HepG2 (cell line): ENCODE data around the gene CPED1. TPM values are rescaled to one million over a fixed set of nuclear protein-coding genes. Genes with fewer than 3 reads are reported as not detected.

Experiments
- ATAC-seq: fragments of 200-7000 bp; cut with Tn5 transposase; 3 replicates; pipeline ENCODE4 v1.9.1; 2020; ENCODE audit warnings: mild to moderate bottlenecking, moderate library complexity
- BruUV-seq: library from RNA; stranded (reverse); fragments of 400-500 nt; replicated peaks from 2 replicates; lab custom pipeline; 2021; lab: Mats Ljungman, UMichigan
- CTCF ChIA-PET: fragments of 300-600 bp; formaldehyde crosslinking; extraction: SDS; loops from one replicate; lab custom pipeline; 2021; ENCODE audit warnings: low total read pairs, inconsistent platforms, low intra/inter-chr PET ratio; lab: Yijun Ruan, JAX
- POLR2A ChIA-PET: fragments of 350-600 bp; sonication (Branson Sonifier 250); formaldehyde crosslinking; loops from one replicate; lab custom pipeline; 2020; ENCODE audit warnings: antibody characterized with exemption, inconsistent platforms; lab: Yijun Ruan, JAX
- DNase-seq: peaks from one replicate; pipeline ENCODE4 v3.0.0-alpha.2; 2015; ENCODE audit warnings: low spot score
- FAIRE-seq: peaks from 3 replicates; lab custom pipeline; 2011; peaks lifted over from hg19 to GRCh38; lab: Jason Lieb, UNC
- H2AFZ ChIP-seq: one replicate; pipeline ENCODE4 v1.6.1; 2011; ENCODE audit warnings: low read length, inconsistent platforms
- H3K27ac ChIP-seq: fragments of 300-600 bp; 3 replicates; pipeline ENCODE4 v1.8.0; 2011; ENCODE audit warnings: mixed run types, mild to moderate bottlenecking, mixed read lengths, low read length, inconsistent platforms; ENCODE audit not compliant: insufficient read depth; ENCODE audit errors: extremely low read length
- H3K27me3 ChIP-seq, 2 experiments: fragments of 200-600 bp in 1 of 2; 2 replicates in 1 of 2; 3 replicates in 1 of 2; pipeline versions ENCODE4 v1.6.0 to v1.8.0; 2011; ENCODE audit warnings: low read length in 2 of 2, mild to moderate bottlenecking in 2 of 2, moderate library complexity in 2 of 2, inconsistent platforms in 1 of 2; ENCODE audit not compliant: insufficient read depth in 2 of 2, control insufficient read depth in 1 of 2
- H3K36me3 ChIP-seq, 2 experiments: fragments of 200-600 bp in 1 of 2; replicated peaks in 1 of 2; 2 replicates in 1 of 2; 3 replicates in 1 of 2; pipeline versions ENCODE4 v1.5.1 to v1.8.0; 2011; ENCODE audit warnings: low read length in 2 of 2, inconsistent platforms in 1 of 2; ENCODE audit not compliant: insufficient read depth in 2 of 2, control insufficient read depth in 1 of 2
- H3K4me1 ChIP-seq: 2 replicates; pipeline ENCODE4 v1.5.1; 2012; ENCODE audit warnings: low read length, inconsistent platforms; ENCODE audit not compliant: insufficient read depth
- H3K4me2 ChIP-seq: 2 replicates; pipeline ENCODE4 v1.6.0; 2011; ENCODE audit warnings: low read depth, low read length, inconsistent platforms
- H3K4me3 ChIP-seq, 3 experiments: fragments of 200-600 bp in 1 of 3; sonication (generic), shearing (Covaris generic) in 1 of 3; replicated peaks in 1 of 3; 2 replicates each; pipeline ENCODE4 v1.5.1; 2011 to 2016; ENCODE audit warnings: low read length in 3 of 3, inconsistent platforms in 2 of 3, low read depth in 2 of 3, mild to moderate bottlenecking in 2 of 3, control low read depth in 1 of 3, mixed read lengths in 1 of 3; ENCODE audit not compliant: insufficient read depth in 1 of 3
- H3K79me2 ChIP-seq: one replicate; pipeline ENCODE4 v1.6.1; 2011; ENCODE audit warnings: low read length, inconsistent platforms; ENCODE audit not compliant: insufficient read depth
- H3K9ac ChIP-seq: 2 replicates; pipeline ENCODE4 v1.6.0; 2011; ENCODE audit warnings: mild to moderate bottlenecking, low read depth, low read length, inconsistent platforms; ENCODE audit not compliant: insufficient read depth
- H3K9me3 ChIP-seq: 2 replicates; pipeline ENCODE4 v1.5.1; 2012; ENCODE audit warnings: mild to moderate bottlenecking, low read length
- H4K20me1 ChIP-seq: 2 replicates; pipeline ENCODE4 v1.6.0; 2011; ENCODE audit warnings: inconsistent platforms, mild to moderate bottlenecking, low read length, moderate library complexity; ENCODE audit not compliant: insufficient read depth
- FOXO1 ChIP-seq: sonication (generic); formaldehyde crosslinking; IDR thresholded peaks from 2 replicates; pipeline ENCODE4 v1.4.0; 2020; ENCODE audit warnings: missing genetic modification reagents
- HOXA3 ChIP-seq: sonication (generic); formaldehyde crosslinking; IDR thresholded peaks from 2 replicates; pipeline ENCODE4 v1.5.0; 2020; ENCODE audit warnings: missing genetic modification reagents
- NPAS2 ChIP-seq: sonication (generic); formaldehyde crosslinking; IDR thresholded peaks from 2 replicates; pipeline ENCODE4 v1.8.0; 2022; ENCODE audit warnings: mild to moderate bottlenecking, missing genetic modification reagents, borderline replicate concordance
- PATZ1 ChIP-seq: sonication (generic); formaldehyde crosslinking; IDR thresholded peaks from 2 replicates; pipeline ENCODE4 v1.4.0; 2020; ENCODE audit warnings: missing genetic modification reagents
- TOPORS ChIP-seq: sonication (generic); formaldehyde crosslinking; IDR thresholded peaks from 2 replicates; pipeline ENCODE4 v1.8.0; 2023; ENCODE audit warnings: mild to moderate bottlenecking, missing genetic modification reagents
- ZBTB14 ChIP-seq: sonication (generic); formaldehyde crosslinking; IDR thresholded peaks from 2 replicates; pipeline ENCODE4 v1.4.0; 2020; ENCODE audit warnings: missing genetic modification reagents
- ZHX2 ChIP-seq, 2 experiments: sonication (generic) in 1 of 2; formaldehyde crosslinking in 1 of 2; IDR thresholded peaks; 2 replicates each; pipeline versions ENCODE4 v1.6.1 to v1.9.0; 2014 to 2022; ENCODE audit warnings: antibody characterized with exemption in 1 of 2, borderline replicate concordance in 1 of 2, inconsistent platforms in 1 of 2, low read depth in 1 of 2, missing genetic modification reagents in 1 of 2
- ZMYM3 ChIP-seq: sonication (generic); formaldehyde crosslinking; IDR thresholded peaks from 2 replicates; pipeline ENCODE4 v1.5.1; 2020; ENCODE audit warnings: mild to moderate bottlenecking, missing genetic modification reagents
- ZNF326 ChIP-seq: sonication (generic); formaldehyde crosslinking; IDR thresholded peaks from 2 replicates; pipeline ENCODE4 v1.4.0; 2020; ENCODE audit warnings: missing genetic modification reagents, borderline replicate concordance
- ZNF549 ChIP-seq: sonication (generic); formaldehyde crosslinking; IDR thresholded peaks from 2 replicates; pipeline ENCODE4 v1.5.0; 2020; ENCODE audit warnings: missing genetic modification reagents
- ZNF644 ChIP-seq: IDR thresholded peaks from 2 replicates; pipeline ENCODE4 v1.6.1; 2016; ENCODE audit warnings: low read depth
- ZNF678 ChIP-seq: sonication (generic); formaldehyde crosslinking; IDR thresholded peaks from 2 replicates; pipeline ENCODE4 v1.4.0; 2020; ENCODE audit warnings: mild to moderate bottlenecking, missing genetic modification reagents
- ZNF766 ChIP-seq: sonication (generic); formaldehyde crosslinking; IDR thresholded peaks from 2 replicates; pipeline ENCODE4 v1.5.0; 2020; ENCODE audit warnings: missing genetic modification reagents, borderline replicate concordance
- WGBS: methylation state at CpG from one replicate; pipeline ENCODE4 v1.1.6; 2017; ENCODE audit warnings: low lambda C conversion rate; 5-methylcytosine and 5-hydroxymethylcytosine counted together
- in situ Hi-C: cut with HindIII; loops from 2 replicates; pipeline ENCODE4 v1.10.0; 2017; ENCODE audit warnings: low pct_unique_long_range_greater_than_20kb; ENCODE audit not compliant: extremely low pct_ligation_motif_present
- intact Hi-C: fragments of 100-400 bp; cut with micrococcal nuclease; formaldehyde crosslinking; loops from one replicate; pipeline ENCODE4 v1.10.0; 2022; ENCODE audit not compliant: unreplicated experiment
- polyA plus RNA-seq, 8 experiments: library from polyadenylated mRNA; depleted of rRNA in 3 of 8; stranded (reverse) in 7 of 8; unstranded in 1 of 8; fragments of >200 nt; fragmentation: Illumina TruSeq in 4 of 8; extraction: Trizol in 4 of 8; gene quantifications; 2 replicates each; pipeline versions ENCODE4 v1.2.1 to v1.2.3, GENCODE V29; 2011 to 2016; ENCODE audit warnings: low read depth in 4 of 8, missing spikeins in 1 of 8, mixed read lengths in 1 of 8; ENCODE audit not compliant: insufficient read depth in 1 of 8
- total RNA-seq, 5 experiments: library from RNA; depleted of rRNA; stranded (reverse); fragments of >200 nt; fragmentation: Illumina TruSeq; extraction: Trizol; gene quantifications; 2 replicates each; pipeline ENCODE4 v1.2.3, GENCODE V29; 2016; ENCODE audit warnings: low read depth in 1 of 5

The CPED1 gene
- total and polyA plus RNA-seq, 2 of the 13 experiments (the other 11 are each of a cell fraction or from before 2014, with no cell fraction given), result 11.5 to 27.0 TPM

GRCh38 chr7:121039994-121040393, 51.5 kb downstream of the CPED1 start (continued):
- TF ChIP-seq ZHX2 (IDR thresholded peaks at IDR 0.05; ENCODE audit: low read depth) (no peak), ZHX2 (CRISPR knock-in tag; IDR thresholded peaks at IDR 0.05; ENCODE audit: borderline replicate concordance) (no peak), ZMYM3 (CRISPR knock-in tag) (no peak), NPAS2 (CRISPR knock-in tag) (no peak), TOPORS (CRISPR knock-in tag) (no peak), ZNF326 (CRISPR knock-in tag) (no peak)

- Histone ChIP-seq H3K79me2 (no peaks in the 10 kb centered on the region), H3K4me3 (no peak overlapping the region), H3K4me2 (no peak overlapping the region), H3K36me3 (no peaks in the 10 kb centered on the region), H4K20me1 (no peaks in the 10 kb centered on the region), H3K9ac (no peak overlapping the region), H3K27me3 (no peaks in the 10 kb centered on the region), H2AFZ (no peak overlapping the region), H3K4me1 (no peaks in the 10 kb centered on the region), H3K9me3 (no peaks in the 10 kb centered on the region), H3K27ac (no peak overlapping the region)
- in situ Hi-C loops, result no loop called here
- ATAC-seq (no peak), FAIRE-seq (no peak), DNase-seq (no peak)
- ChIA-PET CTCF (no interaction called here), POLR2A (no interaction called here)
- no TSS peak for BruUV-seq
- WGBS, result 15% methylated on average over 6 of the region's 6 CpGs
- intact Hi-C loops, result no loop called here
- TF ChIP-seq PATZ1 (CRISPR knock-in tag) (no peak), ZNF678 (CRISPR knock-in tag) (no peak), ZNF766 (no peak), FOXO1 (CRISPR knock-in tag) (no peak), ZNF549 (no peak), ZNF326 (CRISPR knock-in tag) (no peak), HOXA3 (no peak), ZNF644 (CRISPR knock-in tag) (no peak), ZBTB14 (CRISPR knock-in tag) (no peak)
These were observed 53.1 kb downstream of the CPED1 start for GRCh38 chr7:121041516-121042148.
